HG02798 (cell line): ENCODE results near the gene EMC8.

Experiments
- ATAC-seq: cut with Tn5 transposase; IDR thresholded peaks from one replicate; pipeline ENCODE4 v1.9.1; 2021; ENCODE audit warnings: mild to moderate bottlenecking; ENCODE audit not compliant: unreplicated experiment, poor library complexity

Gene EMC8

GRCh38 chr16:85793662-85794298 is 5.6 kb downstream of the EMC8 start:
- no peak for ATAC-seq

GRCh38 chr16:85789773-85790172 is 9.6 kb downstream of the EMC8 start:
- no peak for ATAC-seq

- no peak for ATAC-seq
Observed at GRCh38 chr16:85788819-85789218, 10.5 kb downstream of the EMC8 start.

- no peak for ATAC-seq
Observed at GRCh38 chr16:85785927-85786326, 13.4 kb downstream of the EMC8 start.

GRCh38 chr16:85784813-85785212 is 14.5 kb downstream of the EMC8 start:
- ATAC-seq: no peak

- no peak for ATAC-seq
Observed at GRCh38 chr16:85783441-85783840, 15.9 kb downstream of the EMC8 start.

GRCh38 chr16:85782451-85782850 is 16.9 kb downstream of the EMC8 start:
- ATAC-seq: no peak

GRCh38 chr16:85781695-85782370 is 17.5 kb downstream of the EMC8 start:
- no peak for ATAC-seq

GRCh38 chr16:85781156-85781555 is 18.2 kb downstream of the EMC8 start:
- ATAC-seq: no peak

- no peak for ATAC-seq
Observed at GRCh38 chr16:85780281-85780680, 19.1 kb downstream of the EMC8 start.

- ATAC-seq: peak; percentile 56
Observed at GRCh38 chr16:85778873-85779272, 20.5 kb downstream of the EMC8 start.

- ATAC-seq: no peak
Observed at GRCh38 chr16:85777583-85778310, 21.6 kb downstream of the EMC8 start.

- ATAC-seq: no peak
Observed at GRCh38 chr16:85774811-85775210, 24.5 kb downstream of the EMC8 start.

GRCh38 chr16:85774136-85774535 is 25.2 kb downstream of the EMC8 start:
- no peak for ATAC-seq

GRCh38 chr16:85773044-85773443 is 26.3 kb downstream of the EMC8 start:
- no peak for ATAC-seq

- ATAC-seq: no peak
Observed at GRCh38 chr16:85770741-85771140, 28.6 kb downstream of the EMC8 start.

- no peak for ATAC-seq
Observed at GRCh38 chr16:85768199-85768598, 31.1 kb downstream of the EMC8 start.

GRCh38 chr16:85767531-85767930 is 31.8 kb downstream of the EMC8 start:
- ATAC-seq: no peak

GRCh38 chr16:85765767-85766166 is 33.6 kb downstream of the EMC8 start:
- ATAC-seq: no peak

- ATAC-seq: no peak
Observed at GRCh38 chr16:85765211-85765610, 34.1 kb downstream of the EMC8 start.

GRCh38 chr16:85763616-85764015 is 35.7 kb downstream of the EMC8 start:
- ATAC-seq: no peak

GRCh38 chr16:85762970-85763369 is 36.4 kb downstream of the EMC8 start:
- no peak for ATAC-seq
